ENCODE measurements around the gene FAM161B. TPM values are rescaled to one million over a fixed set of nuclear protein-coding genes. Genes with fewer than 3 reads are reported as not detected.

FAM161B gene
- total and polyA plus RNA-seq, 2 of the 13 experiments (the other 11 are each of a cell fraction or from before 2014, with no cell fraction given): 1.6 to 2.0 TPM

- TF ChIP-seq RCOR2 (CRISPR knock-in tag; IDR thresholded peaks at IDR 0.05): peak; percentile 52; the same call in 1 of the 2 replicates
- 0 out of 2 replicates have a peak, but pooled peaks have one; percentile 24 for TF ChIP-seq PHF21A (CRISPR knock-in tag; IDR thresholded peaks at IDR 0.05)
- TF ChIP-seq ZNF501 (CRISPR knock-in tag; IDR thresholded peaks at IDR 0.05): 0 out of 2 replicates have a peak, but pooled peaks have one; percentile 49
- peak; percentile 54; the same call in 1 of the 2 replicates for TF ChIP-seq ZNF362 (CRISPR knock-in tag; IDR thresholded peaks at IDR 0.05; ENCODE audit: borderline replicate concordance)
- 0 out of 2 replicates have a peak, but pooled peaks have one; percentile 23 for TF ChIP-seq SAP130 (CRISPR knock-in tag; IDR thresholded peaks at IDR 0.05; ENCODE audit: low read depth)
- 0 out of 2 replicates have a peak, but pooled peaks have one; percentile 20 for TF ChIP-seq GATAD2A (CRISPR knock-in tag; IDR thresholded peaks at IDR 0.05)
Observed at GRCh38 chr14:73994926-73995325, 45.0 kb upstream of the FAM161B start (continued).

DNA sequence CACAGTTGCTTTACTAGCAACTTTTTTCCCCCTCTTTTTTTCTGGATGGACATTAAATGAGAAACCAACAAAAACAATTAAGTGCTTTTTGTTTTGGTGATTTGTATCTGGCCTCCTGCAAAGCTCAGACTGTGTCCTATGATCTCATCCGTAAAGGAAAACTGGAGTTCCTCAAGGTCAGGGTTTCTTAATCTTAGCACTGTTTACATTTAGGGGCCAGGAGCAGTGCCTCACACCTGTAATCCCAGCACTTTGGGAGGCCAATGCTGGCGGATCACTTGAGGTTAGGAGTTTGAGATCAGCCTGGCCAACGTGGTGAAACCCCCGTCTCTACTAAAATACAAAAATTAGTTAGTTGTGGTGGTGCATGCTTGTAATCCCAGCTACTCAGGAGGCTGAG is 41.2 kb upstream of the FAM161B start:
- FAIRE-seq (no peak), ATAC-seq (no peak), DNase-seq (ENCODE audit: low spot score) (no peak)
- Histone ChIP-seq H3K4me1 (ENCODE audit: insufficient read depth, low read length) (peaks cover 78% of the 10 kb centered on the region), H3K27ac (ENCODE audit: extremely low read length, insufficient read depth, low read length) (no peak overlapping the region), H3K79me2 (ENCODE audit: insufficient read depth, low read length) (peaks cover 9% of the 10 kb centered on the region), H2AFZ (ENCODE audit: low read length) (no peak overlapping the region), H3K4me2 (ENCODE audit: low read depth, low read length) (no peak overlapping the region), H3K9ac (ENCODE audit: insufficient read depth, low read depth, low read length) (no peak overlapping the region), H3K27me3 (ENCODE audit: control insufficient read depth in 1 of 2, insufficient read depth in 2 of 2, low read length in 2 of 2) (no peaks in the 10 kb centered on the region), H3K4me3 (replicated peaks in 1 of 3; ENCODE audit: insufficient read depth in 1 of 3, low read depth in 2 of 3, low read length in 3 of 3) (no peak overlapping the region), H3K9me3 (ENCODE audit: low read length) (no peaks in the 10 kb centered on the region), H4K20me1 (ENCODE audit: insufficient read depth, low read length) (no peaks in the 10 kb centered on the region), H3K36me3 (replicated peaks in 1 of 2; ENCODE audit: control insufficient read depth in 1 of 2, insufficient read depth in 2 of 2, low read length in 2 of 2) (peaks cover 3 to 19% of the 10 kb centered on the region in 2 experiments)
- POLR2A ChIA-PET: interaction anchor here (0.6 to 4.0 kb wide), 4 partner anchors 11 to 41 kb away, joined by 3 to 14 read pairs (median 4); partner anchors contain the start of genes BBOF1, COQ6, ENTPD5 and FAM161B
- CTCF ChIA-PET (ENCODE audit: low intra/inter-chr PET ratio, low total read pairs): no interaction called here
- in situ Hi-C loops (cut with HindIII; ENCODE audit: extremely low pct_ligation_motif_present, low pct_unique_long_range_greater_than_20kb) (no loop called here), intact Hi-C loops (cut with micrococcal nuclease; ENCODE audit: unreplicated experiment) (no loop called here)
- BruUV-seq (replicated peaks): no TSS peak
- 48% methylated on average over 4 of the region's 4 CpGs for WGBS (ENCODE audit: low lambda C conversion rate)
- TF ChIP-seq PAXIP1 (CRISPR knock-in tag; conservative IDR thresholded peaks at IDR 0.05) (peak; percentile 38; the same call in 1 of the 2 replicates), ARNT (IDR thresholded peaks at IDR 0.05) (no peak), STAG1 (CRISPR knock-in tag; IDR thresholded peaks at IDR 0.05) (0 out of 2 replicates have a peak, but pooled peaks have one; percentile 1), FOXA1 (IDR thresholded peaks at IDR 0.05) (no peak), FOXA1 (CRISPR knock-in tag; IDR thresholded peaks at IDR 0.05) (0 out of 2 replicates have a peak, but pooled peaks have one; percentile 7), GATAD2A (CRISPR knock-in tag; IDR thresholded peaks at IDR 0.05) (peak; percentile 26; the same call in 1 of the 2 replicates), SALL1 (CRISPR knock-in tag; IDR thresholded peaks at IDR 0.05) (0 out of 2 replicates have a peak, but pooled peaks have one; percentile 31), FOXA3 (CRISPR knock-in tag; IDR thresholded peaks at IDR 0.05) (peak; percentile 46; the same call in 1 of the 2 replicates), ARID5B (CRISPR knock-in tag; IDR thresholded peaks at IDR 0.05) (peak; percentile 39; the same call in 1 of the 2 replicates)

All from HepG2 (cell line).